GM19395 (cell line): Measurements from ENCODE around the gene LNX2.

Experiments used
- ATAC-seq: cut with Tn5 transposase; IDR thresholded peaks from one replicate; pipeline ENCODE4 v1.9.1; 2021; ENCODE audit warnings: mild to moderate bottlenecking, moderate library complexity; ENCODE audit not compliant: unreplicated experiment

The LNX2 gene

GRCh38 chr13:27617881-27618321 lies 2.4 kb downstream of the LNX2 start:
- ATAC-seq: no peak

- ATAC-seq: no peak
Observed at GRCh38 chr13:27613628-27614027, 6.7 kb downstream of the LNX2 start.

- no peak for ATAC-seq
Observed at GRCh38 chr13:27607125-27607524, 13.2 kb downstream of the LNX2 start.

- ATAC-seq: no peak
Observed at GRCh38 chr13:27605610-27606200, 14.6 kb downstream of the LNX2 start.

GRCh38 chr13:27605099-27605498 lies 15.2 kb downstream of the LNX2 start:
- ATAC-seq: no peak

- ATAC-seq: no peak
Observed at GRCh38 chr13:27601803-27602202, 18.5 kb downstream of the LNX2 start.

- ATAC-seq: no peak
Observed at GRCh38 chr13:27601208-27601607, 19.1 kb downstream of the LNX2 start.

- no peak for ATAC-seq
Observed at GRCh38 chr13:27600711-27601110, 19.6 kb downstream of the LNX2 start.

- no peak for ATAC-seq
Observed at GRCh38 chr13:27599845-27600553, 20.3 kb downstream of the LNX2 start.

- no peak for ATAC-seq
Observed at GRCh38 chr13:27599096-27599495, 21.2 kb downstream of the LNX2 start.

GRCh38 chr13:27595055-27595811 lies 25.1 kb downstream of the LNX2 start:
- ATAC-seq: peak; percentile 65

- peak; percentile 67 for ATAC-seq
Observed at GRCh38 chr13:27593267-27593666, 27.1 kb downstream of the LNX2 start.

- ATAC-seq: no peak
Observed at GRCh38 chr13:27592865-27593264, 27.5 kb downstream of the LNX2 start.

GRCh38 chr13:27588405-27588804 lies 31.9 kb downstream of the LNX2 start:
- ATAC-seq: no peak

- ATAC-seq: no peak
Observed at GRCh38 chr13:27587095-27587746, 33.1 kb downstream of the LNX2 start.

- no peak for ATAC-seq
Observed at GRCh38 chr13:27583645-27584044, 36.7 kb downstream of the LNX2 start.

GRCh38 chr13:27578121-27579030 lies 42.0 kb downstream of the LNX2 start:
- no peak for ATAC-seq

- ATAC-seq: no peak
Observed at GRCh38 chr13:27574661-27575060, 45.7 kb downstream of the LNX2 start.

- ATAC-seq: no peak
Observed at GRCh38 chr13:27573265-27573664, 47.1 kb downstream of the LNX2 start.

GRCh38 chr13:27572234-27572901 lies 48.0 kb downstream of the LNX2 start:
- ATAC-seq: no peak
